GM23338 (cell line): ENCODE data around the gene NOC2L. TPM values are rescaled to one million over a fixed set of nuclear protein-coding genes. Genes with fewer than 3 reads are reported as not detected.

Experiments
- ATAC-seq: fragments of 200-7000 bp; cut with Tn5 transposase; 3 replicates; pipeline ENCODE4 v1.9.1; 2020
- DNase-seq: peaks from one replicate; pipeline ENCODE4 v3.0.0-alpha.2; 2015; ENCODE audit warnings: low spot score
- H2AFZ ChIP-seq: fragments of 200-600 bp; sonication (generic); 2 replicates; pipeline ENCODE4 v1.8.0; 2016; ENCODE audit warnings: antibody characterized with exemption, mild to moderate bottlenecking, moderate library complexity
- H3F3A ChIP-seq: fragments of 200-600 bp; sonication (generic); replicated peaks from 2 replicates; pipeline ENCODE4 v1.8.0; 2017; ENCODE audit warnings: antibody characterized with exemption, mixed run types, low read depth
- H3K27ac ChIP-seq: fragments of 200-600 bp; sonication (generic); 2 replicates; pipeline ENCODE4 v1.6.1; 2016; ENCODE audit warnings: low read depth
- H3K27me3 ChIP-seq: fragments of 200-600 bp; sonication (generic); 2 replicates; pipeline ENCODE4 v1.8.0; 2016; ENCODE audit warnings: mild to moderate bottlenecking, mixed run types, moderate library complexity; ENCODE audit not compliant: insufficient read depth
- H3K36me3 ChIP-seq: fragments of 200-600 bp; sonication (generic); 2 replicates; pipeline ENCODE4 v1.8.0; 2016; ENCODE audit warnings: mild to moderate bottlenecking; ENCODE audit not compliant: insufficient read depth
- H3K4me1 ChIP-seq: fragments of 200-600 bp; sonication (generic); 2 replicates; pipeline ENCODE4 v1.8.0; 2016; ENCODE audit warnings: mild to moderate bottlenecking, moderate library complexity; ENCODE audit not compliant: insufficient read depth
- H3K4me2 ChIP-seq: fragments of 200-600 bp; sonication (generic); 2 replicates; pipeline ENCODE4 v1.7.1; 2017; ENCODE audit warnings: mixed run types
- H3K4me3 ChIP-seq: fragments of 200-600 bp; sonication (generic); 2 replicates; pipeline ENCODE4 v1.6.1; 2016; ENCODE audit warnings: mixed run types
- H3K79me2 ChIP-seq: fragments of 200-600 bp; sonication (generic); replicated peaks from 2 replicates; pipeline ENCODE4 v1.8.0; 2017; ENCODE audit warnings: mild to moderate bottlenecking; ENCODE audit not compliant: insufficient read depth
- H3K9me2 ChIP-seq: fragments of 200-600 bp; sonication (generic); 2 replicates; pipeline ENCODE4 v1.8.0; 2017; ENCODE audit not compliant: insufficient read depth
- H4K20me1 ChIP-seq: fragments of 200-600 bp; sonication (generic); replicated peaks from 2 replicates; pipeline ENCODE4 v1.8.0; 2017; ENCODE audit warnings: mild to moderate bottlenecking; ENCODE audit not compliant: insufficient read depth
- H3K27ac Mint-ChIP-seq: 2 replicates; pipeline ENCODE4 v1.8.0; 2020; ENCODE audit warnings: inconsistent platforms, mild to moderate bottlenecking, moderate library complexity, mixed read lengths
- H3K27me3 Mint-ChIP-seq: 3 replicates; pipeline ENCODE4 v1.8.0; 2022; ENCODE audit warnings: low read depth, mild to moderate bottlenecking, moderate library complexity, mixed read lengths, inconsistent platforms; ENCODE audit not compliant: insufficient read depth, poor library complexity
- H3K36me3 Mint-ChIP-seq: 3 replicates; pipeline ENCODE4 v1.8.0; 2021; ENCODE audit warnings: low read depth, mild to moderate bottlenecking, inconsistent platforms, moderate library complexity, mixed read lengths
- H3K4me1 Mint-ChIP-seq: 3 replicates; pipeline ENCODE4 v1.8.0; 2020; ENCODE audit warnings: mild to moderate bottlenecking, inconsistent platforms, mixed read lengths
- H3K4me3 Mint-ChIP-seq: 3 replicates; pipeline ENCODE4 v1.8.0; 2021; ENCODE audit warnings: moderate library complexity, mild to moderate bottlenecking, inconsistent platforms, mixed read lengths
- H3K9me3 Mint-ChIP-seq: 3 replicates; pipeline ENCODE4 v1.8.0; 2020; ENCODE audit warnings: moderate library complexity, mild to moderate bottlenecking, inconsistent platforms, mixed read lengths
- CREB1 ChIP-seq: fragments of 250-450 bp; sonication (Bioruptor Pico); IDR thresholded peaks from 2 replicates; pipeline ENCODE4 v1.5.0; 2020; ENCODE audit warnings: low read depth, mild to moderate bottlenecking, moderate library complexity
- CTCF ChIP-seq, 2 experiments: fragments of 200-600 bp in 1 of 2; sonication (generic) in 1 of 2; conservative IDR thresholded peaks; 2 replicates each; pipeline versions ENCODE4 v1.5.1 to v1.6.1; 2016 to 2017; ENCODE audit warnings: antibody characterized with exemption in 2 of 2, low read depth in 2 of 2, mild to moderate bottlenecking in 2 of 2, moderate library complexity in 1 of 2
- EZH2 ChIP-seq: fragments of 200-600 bp; sonication (generic); IDR thresholded peaks from one replicate; pipeline ENCODE4 v1.8.0; 2017; ENCODE audit warnings: antibody characterized with exemption, mild to moderate bottlenecking, low read depth; ENCODE audit not compliant: unreplicated experiment
- EZH2phosphoT487 ChIP-seq: fragments of 200-600 bp; sonication (generic); IDR thresholded peaks from one replicate; pipeline ENCODE4 v1.8.1; 2018; ENCODE audit warnings: antibody characterized with exemption; ENCODE audit not compliant: unreplicated experiment
- JUNB ChIP-seq: IDR thresholded peaks from one replicate; pipeline ENCODE4 v1.6.1; 2016; ENCODE audit warnings: antibody characterized with exemption; ENCODE audit not compliant: unreplicated experiment
- NANOG ChIP-seq: IDR thresholded peaks from 2 replicates; pipeline ENCODE4 v1.6.1; 2016; ENCODE audit warnings: antibody characterized with exemption, borderline replicate concordance
- POLR2AphosphoS5 ChIP-seq: IDR thresholded peaks from 2 replicates; pipeline ENCODE4 v1.6.1; 2016; ENCODE audit warnings: antibody characterized with exemption, low read depth
- STAT1 ChIP-seq: IDR thresholded peaks from one replicate; pipeline ENCODE4 v1.6.1; 2016; ENCODE audit warnings: antibody characterized with exemption; ENCODE audit not compliant: unreplicated experiment
- ZNF114 ChIP-seq: fragments of 250-450 bp; sonication (Bioruptor Pico); IDR thresholded peaks from 2 replicates; pipeline ENCODE4 v1.5.0; 2020; ENCODE audit warnings: mild to moderate bottlenecking, moderate library complexity
- ZNF331 ChIP-seq: fragments of 250-450 bp; sonication (Bioruptor Pico); IDR thresholded peaks from 2 replicates; pipeline ENCODE4 v1.5.0; 2020; ENCODE audit warnings: low read depth, mild to moderate bottlenecking, moderate library complexity
- polyA plus RNA-seq: library from polyadenylated mRNA; unstranded; fragments of >200 nt; fragmentation: Nextera tagmentation; extraction: Ambion mirVana; gene quantifications from 2 replicates; pipeline ENCODE4 v1.2.1, GENCODE V29; 2016
- total RNA-seq: library from RNA; depleted of rRNA; stranded (reverse); fragments of >200 nt; shearing (Covaris generic); gene quantifications from 2 replicates; pipeline ENCODE4 v1.2.3, GENCODE V29; 2014
- TF ChIP-seq, protein P1 (sequence below): IDR thresholded peaks from one replicate; pipeline ENCODE4 v1.6.1; 2018; ENCODE audit warnings: antibody characterized with exemption; ENCODE audit not compliant: unreplicated experiment

The NOC2L gene
- total and polyA plus RNA-seq, 2 experiments from 2014 or later, result 79.3 to 125 TPM

DNA sequence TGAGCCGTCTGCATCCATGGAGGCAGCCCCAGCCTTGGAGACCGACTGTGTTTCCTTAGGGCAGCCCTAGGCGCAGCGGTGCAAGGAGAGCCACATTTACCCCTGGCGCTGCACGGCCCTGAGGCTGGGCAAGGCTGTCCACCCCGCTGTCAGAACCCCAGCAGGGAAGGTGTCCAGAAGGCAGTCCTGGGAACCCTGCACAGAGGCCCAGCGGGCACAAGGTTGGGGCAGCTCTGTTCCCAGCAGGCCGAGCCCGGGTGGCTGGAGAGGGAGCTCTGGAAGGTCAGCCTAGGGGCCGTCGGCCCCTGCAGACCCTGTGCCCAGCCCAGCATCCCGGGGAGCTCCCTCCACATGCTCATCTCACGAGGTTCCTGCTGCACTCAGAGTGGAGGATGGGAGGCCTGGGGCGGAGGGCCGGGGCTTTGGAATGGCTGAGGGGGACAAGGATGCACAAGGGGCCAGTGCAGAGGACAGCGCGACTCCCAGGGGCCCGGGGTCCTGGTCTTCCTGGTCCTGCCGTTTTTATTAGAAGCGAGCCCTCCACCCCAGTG is 55.3 kb downstream of the NOC2L start:
- Histone ChIP-seq H3K9me2 (no peaks in the 10 kb centered on the region), H3K4me2 (peak overlapping the region; percentile 65; the same call in 1 of the 2 replicates), H4K20me1 (no peaks in the 10 kb centered on the region; the same call in 1 of the 2 replicates), H3K27ac (no peak overlapping the region), H3K36me3 (no peaks in the 10 kb centered on the region), H2AFZ (no peak overlapping the region), H3K79me2 (no peaks in the 10 kb centered on the region), H3K27me3 (peaks cover 56% of the 10 kb centered on the region), H3F3A (no peaks in the 10 kb centered on the region), H3K4me1 (no peaks in the 10 kb centered on the region), H3K4me3 (peak overlapping the region; percentile 46; the same call in 1 of the 2 replicates)
- H3K27ac Mint-ChIP-seq, result no peak overlapping the region
- no peak for DNase-seq
- no peaks in the 10 kb centered on the region; the same call in 2 of the 3 replicates for H3K9me3 Mint-ChIP-seq
- peaks cover 2% of the 10 kb centered on the region; the same call in 1 of the 3 replicates for H3K36me3 Mint-ChIP-seq
- H3K4me3 Mint-ChIP-seq, result peak overlapping the region; percentile 39; the same call in 2 of the 3 replicates
- peaks cover 5% of the 10 kb centered on the region; the same call in 2 of the 3 replicates for H3K4me1 Mint-ChIP-seq
- ATAC-seq, result peak; percentile 6
- TF ChIP-seq EZH2 (peak; percentile 34), ZNF331 (no peak)
- H3K27me3 Mint-ChIP-seq, result peaks cover 60% of the 10 kb centered on the region

DNA sequence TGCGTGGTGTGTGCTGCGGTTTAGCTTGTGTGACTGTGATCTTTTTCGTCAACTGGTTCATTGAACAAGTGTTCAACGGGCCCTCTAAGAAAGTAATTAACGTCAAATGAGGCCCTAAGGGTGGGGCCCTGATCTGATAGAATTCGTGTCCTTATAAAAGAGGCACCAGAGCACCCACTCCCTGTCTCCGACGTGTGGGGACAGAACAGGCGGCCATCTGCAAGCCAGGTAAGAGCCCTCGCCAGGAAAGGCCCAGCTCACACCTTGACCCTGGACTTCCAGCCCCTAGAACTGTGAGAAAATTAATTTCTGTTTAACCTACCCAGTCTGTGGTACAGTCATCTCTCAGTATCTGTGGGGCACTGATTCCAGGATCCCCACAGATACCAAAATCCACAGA is 55.8 kb downstream of the NOC2L start:
- no peak overlapping the region for H3K27ac Mint-ChIP-seq
- peaks cover 2% of the 10 kb centered on the region; the same call in 1 of the 3 replicates for H3K36me3 Mint-ChIP-seq
- H3K27me3 Mint-ChIP-seq, result peaks cover 60% of the 10 kb centered on the region
- peak overlapping the region; percentile 34; the same call in 1 of the 3 replicates for H3K4me3 Mint-ChIP-seq
- H3K4me1 Mint-ChIP-seq, result peaks cover 5% of the 10 kb centered on the region; the same call in 2 of the 3 replicates
- no peaks in the 10 kb centered on the region; the same call in 2 of the 3 replicates for H3K9me3 Mint-ChIP-seq
- DNase-seq, result no peak
- Histone ChIP-seq H3K4me2 (no peak overlapping the region), H4K20me1 (no peaks in the 10 kb centered on the region; the same call in 1 of the 2 replicates), H3K4me1 (no peaks in the 10 kb centered on the region), H3K36me3 (no peaks in the 10 kb centered on the region), H3K27ac (no peak overlapping the region), H3F3A (no peaks in the 10 kb centered on the region), H3K4me3 (no peak overlapping the region), H2AFZ (no peak overlapping the region), H3K79me2 (no peaks in the 10 kb centered on the region), H3K9me2 (no peaks in the 10 kb centered on the region), H3K27me3 (peaks cover 56% of the 10 kb centered on the region)
- no peak for ATAC-seq
- TF ChIP-seq CTCF (conservative IDR thresholded peaks at IDR 0.05; ENCODE audit: low read depth in 2 of 2), result no peak
- no peak for TF ChIP-seq EZH2phosphoT487
- no peak for TF ChIP-seq ZNF114 (CRISPR knock-in tag)
- TF ChIP-seq POLR2AphosphoS5, result no peak
- no peak for TF ChIP-seq ZNF331
- TF ChIP-seq CREB1 (CRISPR knock-in tag), result no peak
- TF ChIP-seq NANOG, result no peak
- TF ChIP-seq STAT1, result no peak
- no peak for TF ChIP-seq EZH2
- no peak for TF ChIP-seq JUNB
- TF ChIP-seq, protein P1, sequence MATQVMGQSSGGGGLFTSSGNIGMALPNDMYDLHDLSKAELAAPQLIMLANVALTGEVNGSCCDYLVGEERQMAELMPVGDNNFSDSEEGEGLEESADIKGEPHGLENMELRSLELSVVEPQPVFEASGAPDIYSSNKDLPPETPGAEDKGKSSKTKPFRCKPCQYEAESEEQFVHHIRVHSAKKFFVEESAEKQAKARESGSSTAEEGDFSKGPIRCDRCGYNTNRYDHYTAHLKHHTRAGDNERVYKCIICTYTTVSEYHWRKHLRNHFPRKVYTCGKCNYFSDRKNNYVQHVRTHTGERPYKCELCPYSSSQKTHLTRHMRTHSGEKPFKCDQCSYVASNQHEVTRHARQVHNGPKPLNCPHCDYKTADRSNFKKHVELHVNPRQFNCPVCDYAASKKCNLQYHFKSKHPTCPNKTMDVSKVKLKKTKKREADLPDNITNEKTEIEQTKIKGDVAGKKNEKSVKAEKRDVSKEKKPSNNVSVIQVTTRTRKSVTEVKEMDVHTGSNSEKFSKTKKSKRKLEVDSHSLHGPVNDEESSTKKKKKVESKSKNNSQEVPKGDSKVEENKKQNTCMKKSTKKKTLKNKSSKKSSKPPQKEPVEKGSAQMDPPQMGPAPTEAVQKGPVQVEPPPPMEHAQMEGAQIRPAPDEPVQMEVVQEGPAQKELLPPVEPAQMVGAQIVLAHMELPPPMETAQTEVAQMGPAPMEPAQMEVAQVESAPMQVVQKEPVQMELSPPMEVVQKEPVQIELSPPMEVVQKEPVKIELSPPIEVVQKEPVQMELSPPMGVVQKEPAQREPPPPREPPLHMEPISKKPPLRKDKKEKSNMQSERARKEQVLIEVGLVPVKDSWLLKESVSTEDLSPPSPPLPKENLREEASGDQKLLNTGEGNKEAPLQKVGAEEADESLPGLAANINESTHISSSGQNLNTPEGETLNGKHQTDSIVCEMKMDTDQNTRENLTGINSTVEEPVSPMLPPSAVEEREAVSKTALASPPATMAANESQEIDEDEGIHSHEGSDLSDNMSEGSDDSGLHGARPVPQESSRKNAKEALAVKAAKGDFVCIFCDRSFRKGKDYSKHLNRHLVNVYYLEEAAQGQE, result no peak
